ENCODE results near the gene CNBP.

- TF ChIP-seq POLR2AphosphoS5 (IDR thresholded peaks at IDR 0.05) (no peak), EP300 (IDR thresholded peaks at IDR 0.05) (no peak), CTCF (IDR thresholded peaks at IDR 0.05) (no peak)
Observed at GRCh38 chr3:129180461-129180860, 3.2 kb downstream of the CNBP start.
